Measurements from ENCODE around the gene PRPF6. TPM values are rescaled to one million over a fixed set of nuclear protein-coding genes. Genes with fewer than 3 reads are reported as not detected.
"Not testable (repeated sequence)": the region's sequence is repeated elsewhere in the genome, so short reads cannot be mapped to it uniquely, and the experiment has no call there.

The PRPF6 gene
- total and polyA plus RNA-seq, 2 donors (not counting 3 experiments of a cell fraction or from before 2014, with no cell fraction given) = 35.3 to 67.4 TPM

GRCh38 chr20:63974402-63975200, 6.3 kb upstream of the PRPF6 start:
- no peak overlapping the region for H3K9ac ChIP-seq (replicated peaks; ENCODE audit: extremely low read depth, insufficient read depth, low read length)
- H3K4me2 ChIP-seq (ENCODE audit: insufficient read depth, low read length) = no peak overlapping the region
- TF ChIP-seq POLR2AphosphoS5 (IDR thresholded peaks at IDR 0.05; ENCODE audit: insufficient read depth, low read depth, low read length) = no peak
- no peak for TF ChIP-seq POLR2A (IDR thresholded peaks at IDR 0.05; ENCODE audit: low read depth, low read length)
- no peak for TF ChIP-seq EZH2 (IDR thresholded peaks at IDR 0.05; ENCODE audit: borderline replicate concordance, low read depth, low read length, severe bottlenecking)
- no peak for TF ChIP-seq GATA2 (IDR thresholded peaks at IDR 0.05; ENCODE audit: insufficient read depth, insufficient read length, low read depth, low read length)
- TF ChIP-seq MYC (IDR thresholded peaks at IDR 0.05; ENCODE audit: low read depth, low read length) = no peak
- no peak for TF ChIP-seq MAX (IDR thresholded peaks at IDR 0.05; ENCODE audit: insufficient read depth, insufficient read length)
- no peak for TF ChIP-seq FOS (IDR thresholded peaks at IDR 0.05; ENCODE audit: borderline replicate concordance, insufficient read depth, low read length)
- no peak for TF ChIP-seq JUN (IDR thresholded peaks at IDR 0.05; ENCODE audit: borderline replicate concordance, insufficient read depth, insufficient read length, low read depth)
- TF ChIP-seq, protein P1, sequence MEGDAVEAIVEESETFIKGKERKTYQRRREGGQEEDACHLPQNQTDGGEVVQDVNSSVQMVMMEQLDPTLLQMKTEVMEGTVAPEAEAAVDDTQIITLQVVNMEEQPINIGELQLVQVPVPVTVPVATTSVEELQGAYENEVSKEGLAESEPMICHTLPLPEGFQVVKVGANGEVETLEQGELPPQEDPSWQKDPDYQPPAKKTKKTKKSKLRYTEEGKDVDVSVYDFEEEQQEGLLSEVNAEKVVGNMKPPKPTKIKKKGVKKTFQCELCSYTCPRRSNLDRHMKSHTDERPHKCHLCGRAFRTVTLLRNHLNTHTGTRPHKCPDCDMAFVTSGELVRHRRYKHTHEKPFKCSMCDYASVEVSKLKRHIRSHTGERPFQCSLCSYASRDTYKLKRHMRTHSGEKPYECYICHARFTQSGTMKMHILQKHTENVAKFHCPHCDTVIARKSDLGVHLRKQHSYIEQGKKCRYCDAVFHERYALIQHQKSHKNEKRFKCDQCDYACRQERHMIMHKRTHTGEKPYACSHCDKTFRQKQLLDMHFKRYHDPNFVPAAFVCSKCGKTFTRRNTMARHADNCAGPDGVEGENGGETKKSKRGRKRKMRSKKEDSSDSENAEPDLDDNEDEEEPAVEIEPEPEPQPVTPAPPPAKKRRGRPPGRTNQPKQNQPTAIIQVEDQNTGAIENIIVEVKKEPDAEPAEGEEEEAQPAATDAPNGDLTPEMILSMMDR (IDR thresholded peaks at IDR 0.05; ENCODE audit: extremely low read depth in 1 of 2, insufficient read depth in 1 of 2, low read depth in 1 of 2, low read length in 2 of 2) = no peak
- dilution Hi-C loops (cut with MboI; ENCODE audit: extremely low pct_ligation_motif_present, low sequenced_read_pairs) = no loop called here
- no peaks in the 10 kb centered on the region for H3K9me1 ChIP-seq (replicated peaks; ENCODE audit: control insufficient read depth, extremely low read depth, insufficient read depth, low read length)
- peaks cover 23% of the 10 kb centered on the region for H3K4me1 ChIP-seq (ENCODE audit: control insufficient read depth, extremely low read depth, insufficient read depth, low read length)
- POLR2A ChIA-PET = interaction anchor here (0.6 to 1.8 kb wide), 6 partner anchors 35 to 436 kb away, joined by 3 to 9 read pairs (median 4); partner anchors contain the start of genes HELZ2, TCEA2 and TPD52L2
- no peaks in the 10 kb centered on the region for H3K27me3 ChIP-seq (ENCODE audit: control insufficient read depth in 2 of 2, insufficient read depth in 2 of 2, low read length in 2 of 2)
- no peak overlapping the region for H2AFZ ChIP-seq (ENCODE audit: low read depth, low read length)
- CTCF ChIA-PET = interaction anchor here (0.6 to 3.3 kb wide), 47 partner anchors 8 to 664 kb away, joined by 3 to 89 read pairs (median 5); partner anchors contain the start of genes ARFRP1, DNAJC5, GMEB2 and LKAAEAR1
- intact Hi-C loops (cut with micrococcal nuclease) = loop anchor here (1.0 to 2.0 kb wide), 3 partner anchors 65 to 478 kb away; no protein-coding TSS in a partner anchor
- H3K79me2 ChIP-seq (ENCODE audit: control insufficient read depth, insufficient read depth, low read length) = no peaks in the 10 kb centered on the region
- no peaks in the 10 kb centered on the region for H3K36me3 ChIP-seq (ENCODE audit: control insufficient read depth in 2 of 2, extremely low read depth in 1 of 2, insufficient read depth in 2 of 2, low read length in 2 of 2)
- no peaks in the 10 kb centered on the region for H3K9me3 ChIP-seq (replicated peaks; ENCODE audit: control insufficient read depth, insufficient read depth, low read length)
- no peak overlapping the region for H3K4me3 ChIP-seq (replicated peaks in 1 of 3; ENCODE audit: insufficient read depth in 1 of 3, low read depth in 1 of 3, low read length in 3 of 3)
- no peak overlapping the region for H3K27ac ChIP-seq (ENCODE audit: insufficient read depth, low read depth, low read length)
- no peak for FAIRE-seq
- no peaks in the 10 kb centered on the region for H4K20me1 ChIP-seq (replicated peaks; ENCODE audit: control insufficient read depth, extremely low read depth, insufficient read depth, low read length)
- no peak for DNase-seq (ENCODE audit: low read depth, low spot score)
- BruUV-seq (replicated peaks) = no TSS peak

GRCh38 chr20:63976511-63976910, 4.4 kb upstream of the PRPF6 start:
- peaks cover 29% of the 10 kb centered on the region for H3K4me1 ChIP-seq (ENCODE audit: control insufficient read depth, extremely low read depth, insufficient read depth, low read length)
- H2AFZ ChIP-seq (ENCODE audit: low read depth, low read length); H3K9me1 ChIP-seq (replicated peaks; ENCODE audit: control insufficient read depth, extremely low read depth, insufficient read depth, low read length); H3K4me3 ChIP-seq (replicated peaks in 1 of 3; ENCODE audit: insufficient read depth in 1 of 3, low read depth in 1 of 3, low read length in 3 of 3); H3K9ac ChIP-seq (replicated peaks; ENCODE audit: extremely low read depth, insufficient read depth, low read length); H3K9me3 ChIP-seq (replicated peaks; ENCODE audit: control insufficient read depth, insufficient read depth, low read length); H3K36me3 ChIP-seq (ENCODE audit: control insufficient read depth in 2 of 2, extremely low read depth in 1 of 2, insufficient read depth in 2 of 2, low read length in 2 of 2); intact Hi-C loops (cut with micrococcal nuclease); FAIRE-seq; H3K4me2 ChIP-seq (ENCODE audit: insufficient read depth, low read length); dilution Hi-C loops (cut with MboI; ENCODE audit: extremely low pct_ligation_motif_present, low sequenced_read_pairs); H3K27ac ChIP-seq (ENCODE audit: insufficient read depth, low read depth, low read length); DNase-seq (ENCODE audit: low read depth, low spot score); BruUV-seq (replicated peaks); H4K20me1 ChIP-seq (replicated peaks; ENCODE audit: control insufficient read depth, extremely low read depth, insufficient read depth, low read length); H3K27me3 ChIP-seq (ENCODE audit: control insufficient read depth in 2 of 2, insufficient read depth in 2 of 2, low read length in 2 of 2); H3K79me2 ChIP-seq (ENCODE audit: control insufficient read depth, insufficient read depth, low read length): not testable (repeated sequence)
- CTCF ChIA-PET = interaction anchor here (3.3 kb wide), 1 partner anchor 439 kb away, joined by 89 read pairs; the partner anchor contains the start of gene PTK6
- POLR2A ChIA-PET = interaction anchor here (1.4 kb wide), 1 partner anchor 86 kb away, joined by 3 read pairs; the partner anchor contains the start of gene TCEA2
